Measurements from ENCODE around the gene ELFN1.
A peak's percentile ranks its signal among the peaks of the same experiment; 100 is the strongest.
"Not testable (repeated sequence)": the region's sequence is repeated elsewhere in the genome, so short reads cannot be mapped to it uniquely, and the experiment has no call there.

The ELFN1 gene

GRCh38 chr7:1709281-1709680 is 39.2 kb downstream of the ELFN1 start:
- no peak for DNase-seq (ENCODE audit: low spot score)

GRCh38 chr7:1709900-1710299 is 39.8 kb downstream of the ELFN1 start:
- no peak for DNase-seq (ENCODE audit: low spot score)

- DNase-seq (ENCODE audit: low spot score): no peak
Observed at GRCh38 chr7:1710936-1711335, 40.9 kb downstream of the ELFN1 start.

GRCh38 chr7:1712907-1713501 is 42.9 kb downstream of the ELFN1 start:
- DNase-seq (ENCODE audit: low spot score): no peak

DNA sequence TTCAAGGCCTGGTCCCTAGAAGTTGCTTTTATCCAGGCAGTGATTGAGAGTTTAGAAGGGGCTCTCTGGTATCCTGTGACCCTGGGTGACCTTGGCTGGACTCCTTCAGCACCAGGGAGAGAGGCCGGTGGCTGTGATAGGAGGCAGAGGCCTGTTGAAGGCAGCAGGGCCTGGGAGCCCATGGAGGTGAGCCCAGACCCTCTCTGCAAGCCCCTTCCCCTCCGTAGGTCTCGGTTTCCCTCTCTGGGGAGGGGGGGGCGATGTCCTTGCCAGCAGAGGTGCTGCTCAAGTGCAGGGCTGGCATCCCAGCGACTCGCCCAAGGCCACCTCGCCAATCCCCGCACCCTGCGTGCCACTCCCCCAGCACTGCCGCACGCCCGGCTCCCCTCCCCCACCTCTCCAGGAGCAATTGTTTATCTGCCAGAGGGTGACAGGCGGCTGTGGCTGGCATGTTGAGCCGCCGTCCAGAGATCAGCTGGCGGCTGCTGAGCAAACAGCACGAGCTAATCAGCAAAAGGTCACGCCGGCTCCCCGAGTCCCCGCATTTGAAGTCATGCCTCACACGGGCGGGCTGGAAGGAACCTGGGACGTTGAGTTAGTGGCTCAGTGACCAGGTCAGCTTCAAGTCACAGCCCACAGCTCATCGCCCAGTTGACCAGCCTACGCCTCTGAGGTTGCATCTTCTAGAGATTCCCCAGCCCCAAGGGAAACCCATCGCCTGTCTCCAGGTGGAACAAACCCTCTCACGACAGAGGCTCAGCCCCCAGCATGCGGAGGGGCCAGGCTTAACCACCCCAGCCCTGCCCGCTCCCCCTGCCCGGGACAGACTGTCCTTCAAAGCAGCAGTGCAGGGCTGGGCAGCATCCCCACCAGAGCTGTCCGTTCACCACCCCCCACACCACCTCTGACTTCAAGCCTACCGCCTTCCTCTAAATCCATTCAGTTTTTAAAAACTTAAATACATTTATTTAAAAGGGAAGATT is 43.7 kb downstream of the ELFN1 start:
- peak; percentile 59 for DNase-seq (ENCODE audit: low spot score)

DNA sequence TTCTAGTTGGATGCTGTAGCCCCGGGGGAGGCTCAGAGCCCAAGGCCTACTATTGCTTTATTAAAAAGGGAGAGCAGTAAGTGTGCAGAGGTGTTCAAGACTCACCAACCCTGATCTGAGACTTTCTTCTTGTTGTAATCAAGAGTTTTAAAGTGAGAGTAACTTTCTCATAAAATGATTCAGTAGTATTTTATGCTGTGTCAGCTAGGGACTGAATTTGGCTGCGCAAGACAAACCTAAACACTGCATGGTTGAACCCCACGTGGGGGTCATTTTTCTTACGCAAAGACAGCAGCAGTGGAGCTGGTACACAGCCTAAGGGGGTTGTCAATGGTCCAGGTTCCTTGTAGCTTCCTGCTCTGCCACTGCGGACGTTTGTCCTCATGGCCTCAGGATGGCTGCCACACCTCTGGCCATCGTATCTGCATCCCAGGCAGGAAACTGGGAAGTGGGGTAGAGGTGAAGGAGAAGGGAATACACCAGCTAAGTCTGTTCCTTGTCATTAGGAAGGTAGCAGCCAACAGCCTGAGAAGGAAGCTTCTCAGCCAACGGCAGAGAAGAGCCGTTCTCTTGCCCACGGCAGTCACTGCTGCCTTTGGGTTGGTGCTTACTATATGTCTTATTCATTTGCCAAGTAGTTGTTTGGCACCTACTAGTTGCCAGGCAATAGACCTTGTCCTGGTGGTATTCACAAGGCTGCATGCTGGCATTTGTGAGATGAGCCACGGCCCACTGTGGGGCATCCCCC is 44.7 kb downstream of the ELFN1 start:
- no peak for DNase-seq (ENCODE audit: low spot score)

DNA sequence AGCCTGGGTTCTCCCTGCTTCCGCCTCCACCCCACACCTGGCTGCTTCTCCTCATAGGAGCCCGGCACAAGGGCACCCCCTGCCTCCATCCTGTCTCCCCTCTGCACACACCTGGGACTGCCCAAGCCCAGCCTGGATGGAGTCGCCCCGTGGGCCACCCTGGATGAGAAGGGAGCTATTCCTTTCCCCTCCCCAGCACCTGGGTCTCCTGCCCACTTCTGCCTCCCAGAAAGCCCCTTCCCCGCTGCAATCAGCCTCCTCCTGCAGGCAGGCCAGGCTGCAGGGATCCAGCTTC is 45.2 kb downstream of the ELFN1 start:
- DNase-seq (ENCODE audit: low spot score): no peak

GRCh38 chr7:1715671-1716074 is 45.6 kb downstream of the ELFN1 start:
- no peak for DNase-seq (ENCODE audit: low spot score)

- DNase-seq (ENCODE audit: low spot score): no peak
Observed at GRCh38 chr7:1716263-1717094, 46.4 kb downstream of the ELFN1 start.

GRCh38 chr7:1717095-1717483 is 47.0 kb downstream of the ELFN1 start:
- no peak for DNase-seq (ENCODE audit: low spot score)

GRCh38 chr7:1717903-1718676 is 48.0 kb downstream of the ELFN1 start:
- DNase-seq (ENCODE audit: low spot score): no peak

- not testable (repeated sequence) for DNase-seq (ENCODE audit: low spot score)
Observed at GRCh38 chr7:1718850-1719249, 48.8 kb downstream of the ELFN1 start.

DNA sequence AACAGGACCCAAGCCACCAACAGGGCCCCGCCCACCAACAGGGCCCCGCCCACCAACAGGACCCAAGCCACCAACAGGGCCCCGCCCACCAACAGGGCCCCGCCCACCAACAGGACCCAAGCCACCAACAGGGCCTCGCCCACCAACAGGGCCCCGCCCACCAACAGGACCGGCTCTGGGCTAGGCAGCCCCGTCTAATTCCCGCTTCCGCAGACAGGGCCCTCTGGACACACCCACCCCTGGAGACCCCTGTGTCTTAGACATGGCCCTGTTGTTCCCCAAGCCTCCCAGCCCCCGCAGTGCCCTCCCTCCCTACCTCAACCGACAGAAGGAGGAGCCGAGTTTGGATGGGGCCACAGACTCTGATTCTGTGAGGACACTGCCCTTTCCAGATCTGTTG is 49.2 kb downstream of the ELFN1 start:
- not testable (repeated sequence) for DNase-seq (ENCODE audit: low spot score)

DNA sequence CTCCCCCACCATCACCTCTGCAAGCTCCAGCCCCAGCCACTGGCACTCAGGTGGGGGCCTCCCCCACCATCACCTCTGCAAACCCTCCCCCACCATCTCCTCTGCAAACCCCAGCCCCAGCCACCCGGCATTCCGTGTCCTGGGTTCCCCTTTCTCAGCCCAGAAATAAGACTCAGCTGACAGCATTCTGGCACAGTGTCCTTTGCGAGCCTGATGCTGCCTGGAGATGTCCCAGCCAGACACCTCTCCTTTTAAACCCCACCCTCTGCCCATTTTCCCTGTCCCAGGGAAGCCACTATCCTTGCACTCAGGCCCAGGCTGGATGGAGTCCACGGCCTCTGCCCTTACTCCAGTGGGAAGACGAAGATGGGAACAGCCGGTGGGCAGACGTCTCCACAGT is 49.8 kb downstream of the ELFN1 start:
- no peak for DNase-seq (ENCODE audit: low spot score)

GRCh38 chr7:1720326-1720725 is 50.2 kb downstream of the ELFN1 start:
- DNase-seq (ENCODE audit: low spot score): no peak

DNA sequence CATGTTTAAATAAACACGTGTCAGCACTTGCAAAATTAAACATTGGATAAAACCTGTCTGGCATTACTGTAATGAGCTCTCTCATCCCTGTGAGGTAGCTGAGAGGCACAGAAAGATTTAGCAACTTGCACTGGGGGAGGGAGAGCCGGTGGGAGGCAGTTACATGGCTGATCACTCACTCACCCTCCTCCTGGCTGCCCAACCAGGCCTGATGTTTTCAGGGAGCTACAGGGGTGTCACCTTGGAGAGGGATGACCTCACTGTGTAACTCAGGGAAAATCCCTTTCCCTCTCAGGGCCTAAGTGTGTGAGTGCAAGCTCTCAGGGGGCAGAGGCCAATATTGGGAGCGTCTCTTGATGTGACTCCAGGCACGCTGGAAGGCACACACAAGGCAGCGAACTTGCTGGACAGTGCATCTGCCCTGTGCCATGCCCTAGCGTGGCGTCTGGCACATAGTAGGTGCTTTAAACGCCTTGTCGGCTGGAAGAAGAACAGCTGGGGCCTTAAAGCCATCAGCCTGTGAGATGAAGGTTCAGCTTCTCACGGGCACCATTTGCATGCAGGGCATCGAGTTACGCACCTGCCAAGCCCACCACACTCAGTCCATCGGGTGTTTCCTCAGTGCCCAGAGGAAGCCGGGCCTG is 51.1 kb downstream of the ELFN1 start:
- DNase-seq (ENCODE audit: low spot score): no peak

DNA sequence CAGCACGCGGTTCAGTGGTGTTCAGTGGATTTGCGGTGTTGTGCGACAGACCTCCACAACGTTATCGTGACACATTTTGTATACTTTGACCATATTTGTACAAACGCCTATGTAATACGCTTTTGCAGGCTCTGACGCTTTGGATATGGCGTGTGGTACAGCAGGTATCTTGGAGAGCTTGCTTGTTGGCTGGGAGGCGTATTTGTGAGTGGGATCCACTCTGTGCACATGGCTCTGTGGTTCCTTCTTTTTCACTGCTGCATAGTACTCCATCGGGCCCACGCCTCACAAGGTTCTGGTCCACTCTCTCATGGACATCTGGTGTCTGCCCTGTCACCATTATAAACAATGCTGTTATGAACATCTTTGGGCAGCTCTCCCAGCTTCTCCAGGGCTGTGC is 53.2 kb downstream of the ELFN1 start:
- DNase-seq (ENCODE audit: low spot score): no peak

GRCh38 chr7:1724118-1724910 is 54.2 kb downstream of the ELFN1 start:
- DNase-seq (ENCODE audit: low spot score): no peak

DNA sequence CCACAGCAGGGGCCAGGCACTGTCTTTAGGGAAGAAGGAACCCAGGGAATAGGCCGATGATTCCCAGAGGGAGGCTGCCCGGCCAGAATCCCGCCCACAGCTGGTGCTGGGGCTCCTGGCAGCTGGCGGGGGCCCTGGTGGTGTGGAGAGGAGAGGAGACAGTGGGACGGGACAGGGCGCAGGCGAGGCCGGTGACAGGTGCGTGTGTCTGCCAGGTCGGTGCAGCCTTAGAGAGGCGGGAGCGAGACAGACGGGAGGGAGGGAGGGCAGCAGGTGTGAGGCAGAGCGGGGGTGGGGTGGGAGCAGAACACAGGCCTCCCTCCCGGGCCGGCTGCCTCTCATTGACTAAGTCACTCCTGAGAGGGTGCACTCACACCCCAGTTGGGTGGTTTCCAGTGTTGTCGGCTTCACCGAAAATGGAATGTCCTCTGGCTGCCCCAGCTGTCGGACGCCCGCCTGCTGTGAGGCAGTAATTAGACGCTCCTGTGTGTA is 55.2 kb downstream of the ELFN1 start:
- DNase-seq (ENCODE audit: low spot score): no peak
